ENCODE results near the gene DIPK1B.

The DIPK1B gene

DNA sequence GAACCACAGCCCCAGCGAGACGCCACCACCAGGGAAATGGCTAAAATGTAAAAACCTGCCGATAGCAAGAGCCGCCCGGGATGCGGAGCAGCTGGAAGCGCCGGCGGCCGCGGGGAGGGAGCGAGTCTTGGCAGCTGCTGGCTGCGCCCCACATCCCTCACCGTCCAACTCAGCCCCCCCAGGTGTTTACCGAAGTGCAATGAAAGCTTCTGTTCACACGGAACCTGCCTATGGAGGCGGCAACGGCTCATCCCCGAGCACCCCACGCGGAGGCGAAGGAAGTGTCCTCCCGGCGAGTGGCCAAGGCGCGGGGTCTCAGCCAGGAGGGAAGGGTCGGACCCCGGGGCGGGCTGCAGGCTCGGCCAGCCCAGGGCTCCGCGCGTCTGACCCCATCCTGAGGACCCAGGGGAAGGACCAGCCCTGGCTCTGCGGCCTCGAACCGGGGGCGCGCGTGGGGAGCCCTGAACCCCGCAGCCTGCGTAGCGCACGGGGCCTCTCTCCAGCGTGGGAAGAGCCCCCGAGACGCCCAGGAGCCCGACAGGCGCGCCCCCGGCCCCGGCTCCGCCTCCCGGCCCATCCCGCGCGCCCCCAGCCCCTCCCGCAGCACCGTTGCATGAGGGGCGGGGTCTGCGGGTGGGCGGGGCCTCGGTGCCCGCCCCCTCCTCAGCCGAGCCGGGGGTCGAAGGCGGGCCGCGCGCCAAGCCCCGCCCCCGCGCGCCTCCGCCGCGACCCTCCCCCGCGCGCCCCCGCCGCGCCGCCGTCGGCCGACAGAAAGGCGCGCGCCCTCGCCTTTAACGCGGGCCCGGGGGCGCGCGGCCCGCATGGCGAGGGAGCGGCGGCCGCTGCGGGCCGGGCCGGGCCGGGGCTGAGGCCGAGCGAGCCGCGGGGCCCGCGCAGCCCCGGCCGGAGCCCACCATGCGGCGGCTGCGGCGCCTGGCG lies at the start of gene DIPK1B:
Gene DIPK1B (plus strand): TSS at position 822 of the 939 bp plus-strand sequence. CDS start 94 bp downstream, at position 916.
- DNase-seq (ENCODE audit: low read depth), result no peak

DNA sequence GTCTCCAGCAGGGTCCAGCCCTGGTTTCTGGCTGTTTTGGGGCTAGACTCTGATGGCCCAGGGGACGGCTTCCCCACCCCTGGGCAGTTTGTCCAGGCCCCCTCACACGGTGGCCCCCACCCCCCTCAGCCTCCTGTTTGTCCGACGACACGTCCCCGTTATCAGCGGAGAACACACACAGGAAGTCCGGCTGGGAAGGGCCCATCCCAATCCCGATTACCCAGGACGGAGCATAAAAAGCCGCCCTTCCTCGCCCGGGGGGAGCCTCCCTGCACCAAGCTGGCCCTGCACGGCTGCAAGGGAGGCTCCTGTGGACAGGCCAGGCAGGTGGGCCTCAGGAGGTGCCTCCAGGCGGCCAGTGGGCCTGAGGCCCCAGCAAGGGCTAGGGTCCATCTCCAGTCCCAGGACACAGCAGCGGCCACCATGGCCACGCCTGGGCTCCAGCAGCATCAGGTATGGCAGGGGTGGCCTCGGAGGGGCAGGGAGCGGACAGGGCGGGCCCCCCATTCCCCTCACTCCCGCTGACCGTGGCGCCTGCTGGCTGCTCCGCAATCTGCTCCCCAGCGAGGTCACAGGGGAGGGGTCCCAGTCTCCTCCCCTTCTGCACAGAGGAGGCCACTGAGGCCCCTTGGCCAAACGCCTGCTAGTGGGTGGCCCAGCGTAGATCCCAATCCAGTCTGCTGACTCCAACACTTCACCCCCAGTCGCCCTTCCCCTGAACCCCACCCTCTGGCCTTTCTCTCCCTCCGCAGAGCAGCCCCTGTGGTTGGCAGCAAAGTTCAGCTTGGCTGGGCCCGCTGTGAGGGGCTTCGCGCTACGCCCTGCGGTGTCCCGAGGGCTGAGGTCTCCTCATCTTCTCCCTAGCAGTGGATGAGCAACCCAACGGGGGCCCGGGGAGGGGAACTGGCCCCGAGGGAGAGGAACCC lies 49.5 kb upstream of the DIPK1B start, which contains the start of gene EGFL7:
Gene EGFL7 (plus strand): TSS at position 261 of the 926 bp plus-strand sequence. CDS start 5,367 bp downstream, outside the sequence.
- no peak for DNase-seq (ENCODE audit: low read depth)

DNA sequence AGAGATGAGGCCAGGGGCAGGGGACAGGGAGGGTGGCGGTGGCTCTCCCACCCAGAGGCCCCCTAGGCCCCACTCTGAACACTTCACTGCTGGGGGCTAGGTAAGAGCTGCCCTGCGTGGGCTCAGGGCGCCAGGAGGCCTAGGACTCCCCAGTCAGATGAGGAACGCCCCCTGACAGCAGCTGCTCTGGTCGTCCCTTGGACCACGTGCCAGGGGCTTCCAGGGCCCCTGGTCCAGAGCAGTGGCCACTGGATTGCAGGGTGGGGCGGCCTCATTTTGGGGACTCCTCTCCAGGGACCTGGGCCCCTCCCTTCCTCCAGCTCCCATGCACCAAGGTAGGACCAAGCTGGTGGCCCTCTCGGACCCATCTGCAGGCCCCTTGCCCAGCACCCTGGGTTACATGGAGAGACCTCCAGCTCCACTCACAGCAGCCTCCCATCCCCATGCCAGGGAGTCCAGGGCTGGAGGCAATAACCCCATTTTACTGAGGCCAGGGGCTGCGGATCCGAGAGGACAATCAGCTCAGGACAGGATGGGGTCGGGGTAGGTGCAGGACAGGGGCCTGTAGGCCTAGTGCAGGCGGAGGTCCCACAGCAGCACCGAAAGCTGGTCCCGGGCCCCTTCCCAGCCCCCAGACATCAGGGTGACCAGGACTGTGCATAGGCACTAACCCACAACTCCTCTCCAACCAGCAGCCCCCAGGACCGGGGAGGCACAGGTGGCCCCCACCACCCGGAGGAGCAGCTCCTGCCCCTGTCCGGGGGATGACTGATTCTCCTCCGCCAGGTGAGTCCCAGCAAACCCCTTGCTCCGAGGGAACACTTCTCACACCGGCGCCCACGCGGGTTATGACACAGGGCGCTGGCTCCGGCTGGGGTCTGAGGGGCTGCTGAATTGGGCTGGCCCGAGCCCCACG lies 48.1 kb upstream of the DIPK1B start:
- no peak for DNase-seq (ENCODE audit: low read depth)

DNA sequence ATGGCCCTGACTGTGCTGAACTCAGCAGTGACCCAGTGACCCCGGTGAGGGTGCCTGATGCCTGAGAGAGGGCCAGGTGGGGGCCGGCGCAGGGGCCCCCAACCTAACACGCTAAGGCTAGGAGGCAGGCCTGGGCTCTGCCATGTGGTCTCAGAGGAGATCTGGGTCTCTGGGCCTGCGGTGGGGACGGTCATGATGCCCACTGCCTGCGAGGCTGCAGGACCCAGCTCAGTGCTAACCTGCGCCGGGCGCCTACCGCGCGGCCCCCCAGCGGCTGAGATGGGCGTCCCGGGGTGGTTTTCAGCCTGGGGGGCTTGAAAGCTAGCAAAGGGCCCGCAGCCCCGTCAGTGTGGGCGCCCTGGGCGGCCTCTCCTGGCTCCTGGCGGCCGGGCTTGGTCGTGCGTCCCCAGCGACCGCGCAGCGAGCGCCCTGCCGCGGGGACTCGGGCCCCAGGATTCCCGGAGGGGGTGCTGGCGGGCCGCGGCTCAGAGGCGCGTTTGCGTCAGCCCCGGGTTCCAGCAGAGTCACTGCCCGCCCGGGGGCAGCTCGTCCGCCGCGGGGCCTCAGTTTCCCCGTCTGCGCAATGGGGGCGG lies 47.2 kb upstream of the DIPK1B start:
- no peak for DNase-seq (ENCODE audit: low read depth)

DNA sequence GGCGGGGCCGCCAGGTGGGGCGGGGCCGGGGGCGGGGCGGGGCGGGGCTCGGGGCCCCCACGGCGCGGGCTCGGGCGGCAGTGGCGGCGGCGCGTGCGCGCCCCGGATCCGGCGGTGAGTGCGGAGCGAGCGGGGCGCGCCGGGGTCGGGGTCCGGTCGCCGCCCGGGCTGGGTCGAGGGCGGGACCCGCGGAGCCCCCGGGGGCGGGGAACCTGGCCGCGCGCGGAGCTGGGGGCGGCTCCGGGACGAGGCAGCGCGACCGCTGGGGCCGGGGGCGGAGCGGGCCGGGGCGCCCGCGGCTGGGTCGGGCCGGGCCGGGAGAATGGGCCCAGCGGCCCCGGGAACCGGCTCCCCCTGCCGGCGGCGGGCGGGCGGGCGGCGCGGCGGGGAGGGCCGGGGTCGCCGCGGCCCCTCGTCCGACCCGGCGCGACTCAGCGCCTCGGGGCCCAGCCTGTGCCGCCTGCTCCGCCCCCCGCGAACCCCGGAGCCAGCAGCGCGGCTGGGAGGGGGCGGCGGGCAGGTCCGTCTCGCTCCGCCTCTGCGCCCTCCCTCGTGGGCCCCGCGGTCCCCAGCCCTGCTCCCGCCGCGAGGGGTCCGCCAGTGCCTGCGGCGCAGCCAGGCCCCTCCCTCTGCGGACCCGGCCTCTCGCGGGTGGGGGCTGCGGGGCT lies 46.5 kb upstream of the DIPK1B start:
- no peak for DNase-seq (ENCODE audit: low read depth)

DNA sequence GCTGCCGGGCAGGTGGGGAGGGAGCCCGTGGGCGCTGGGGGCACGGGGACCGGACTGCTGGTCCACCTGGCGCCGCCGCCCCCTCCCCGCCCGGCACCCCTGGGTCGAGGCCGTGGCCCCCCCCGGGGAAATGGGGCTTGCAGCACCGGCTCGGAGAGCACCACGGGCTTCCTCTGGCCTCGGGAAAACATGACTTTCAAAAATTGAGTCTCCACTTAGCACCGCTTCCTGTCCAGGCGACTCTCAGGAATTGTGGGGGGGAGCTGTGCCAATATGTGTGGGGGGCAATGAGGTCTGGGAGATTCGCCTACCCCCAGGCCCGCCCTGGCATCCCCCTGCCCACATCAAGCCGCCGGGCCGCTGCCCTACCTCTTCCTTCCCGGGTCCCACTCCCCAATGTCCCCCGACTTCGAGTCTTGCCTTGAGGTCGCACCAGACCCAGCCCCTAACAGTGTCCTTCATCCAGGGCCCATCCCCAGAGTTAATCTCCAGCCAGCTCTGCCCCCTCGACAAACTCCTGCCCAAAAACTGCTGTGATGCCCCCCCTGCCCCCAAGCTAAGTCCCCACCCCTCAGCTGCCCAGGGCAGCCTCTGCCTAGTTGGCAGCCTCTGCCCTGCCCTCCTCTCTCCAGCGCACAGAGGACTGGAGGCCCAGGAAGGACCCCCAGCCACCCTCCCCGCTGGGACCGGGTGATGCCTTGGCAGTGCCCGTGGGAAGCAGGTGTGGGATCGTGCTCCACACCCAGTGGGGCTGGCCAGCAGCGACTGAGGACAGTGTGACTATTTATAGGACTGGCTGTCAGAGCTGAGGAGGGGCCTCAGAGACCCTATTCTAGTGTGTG lies 45.8 kb upstream of the DIPK1B start:
- no peak for DNase-seq (ENCODE audit: low read depth)

DNA sequence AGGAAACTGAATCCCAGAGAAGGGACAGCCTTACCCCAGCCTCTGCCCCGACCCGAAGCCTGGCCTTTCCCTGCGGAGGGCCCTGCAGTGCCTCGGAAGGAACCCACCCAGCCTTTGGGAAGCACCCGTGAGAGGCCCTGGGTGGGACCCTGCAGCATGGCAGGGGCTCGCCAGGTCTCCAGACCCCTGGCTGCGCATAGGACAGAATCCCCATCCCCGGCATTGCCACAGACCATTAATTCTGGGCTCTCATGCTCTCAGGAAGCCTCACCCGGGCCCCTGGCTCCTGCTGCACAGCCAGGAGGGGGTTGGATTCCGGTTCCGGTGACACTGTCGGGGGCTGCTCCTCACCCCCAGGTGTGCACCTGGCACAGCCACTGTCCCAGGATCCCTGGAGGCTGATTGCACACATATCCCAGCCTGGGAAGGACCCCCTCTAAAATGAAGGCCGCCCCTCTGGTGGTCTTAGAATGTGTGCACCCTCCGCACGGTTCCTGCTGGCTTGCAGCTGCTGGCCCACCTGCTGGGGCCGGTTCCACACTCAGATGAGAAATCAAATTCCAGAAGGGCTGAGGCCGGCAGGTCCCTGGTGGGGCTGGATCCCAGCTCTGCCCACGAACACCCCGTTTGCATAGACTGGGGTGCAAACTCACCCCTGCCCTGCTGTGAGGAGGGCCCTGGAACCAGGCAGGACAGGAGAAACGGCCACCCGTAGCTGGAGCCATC lies 45.0 kb upstream of the DIPK1B start:
- no peak for DNase-seq (ENCODE audit: low read depth)

DNA sequence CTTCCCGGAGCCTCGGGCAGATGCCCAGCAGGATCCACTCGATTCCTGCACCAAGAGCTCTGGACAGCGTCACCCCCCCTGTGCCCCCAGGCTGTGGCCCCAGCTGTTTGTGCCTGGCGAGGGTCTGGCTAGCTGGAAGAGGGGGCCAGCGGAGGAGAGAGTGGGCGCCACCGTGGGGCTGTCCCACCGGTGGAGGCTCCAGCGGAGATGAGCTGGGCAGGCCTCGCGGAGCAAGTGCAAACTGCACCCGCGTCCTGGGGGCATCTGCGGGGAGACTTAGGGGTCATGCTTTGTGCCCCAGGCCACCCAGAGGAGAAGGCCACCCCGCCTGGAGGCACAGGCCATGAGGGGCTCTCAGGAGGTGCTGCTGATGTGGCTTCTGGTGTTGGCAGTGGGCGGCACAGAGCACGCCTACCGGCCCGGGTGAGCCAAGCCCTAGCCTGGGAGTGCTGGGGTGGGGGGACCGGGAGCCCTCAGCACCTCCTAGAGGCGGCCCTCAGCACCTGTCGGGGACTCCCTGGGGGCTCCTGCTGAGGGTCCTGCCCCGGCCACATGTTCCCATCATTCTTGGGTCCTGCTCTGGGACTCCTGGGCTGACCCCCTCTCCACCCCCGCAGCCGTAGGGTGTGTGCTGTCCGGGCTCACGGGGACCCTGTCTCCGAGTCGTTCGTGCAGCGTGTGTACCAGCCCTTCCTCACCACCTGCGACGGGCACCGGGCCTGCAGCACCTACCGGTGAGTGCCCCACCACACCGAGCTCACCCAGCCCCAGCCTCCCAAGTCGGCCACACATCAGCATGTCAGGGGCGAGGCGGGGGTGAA lies 44.2 kb upstream of the DIPK1B start:
- DNase-seq (ENCODE audit: low read depth), result no peak

DNA sequence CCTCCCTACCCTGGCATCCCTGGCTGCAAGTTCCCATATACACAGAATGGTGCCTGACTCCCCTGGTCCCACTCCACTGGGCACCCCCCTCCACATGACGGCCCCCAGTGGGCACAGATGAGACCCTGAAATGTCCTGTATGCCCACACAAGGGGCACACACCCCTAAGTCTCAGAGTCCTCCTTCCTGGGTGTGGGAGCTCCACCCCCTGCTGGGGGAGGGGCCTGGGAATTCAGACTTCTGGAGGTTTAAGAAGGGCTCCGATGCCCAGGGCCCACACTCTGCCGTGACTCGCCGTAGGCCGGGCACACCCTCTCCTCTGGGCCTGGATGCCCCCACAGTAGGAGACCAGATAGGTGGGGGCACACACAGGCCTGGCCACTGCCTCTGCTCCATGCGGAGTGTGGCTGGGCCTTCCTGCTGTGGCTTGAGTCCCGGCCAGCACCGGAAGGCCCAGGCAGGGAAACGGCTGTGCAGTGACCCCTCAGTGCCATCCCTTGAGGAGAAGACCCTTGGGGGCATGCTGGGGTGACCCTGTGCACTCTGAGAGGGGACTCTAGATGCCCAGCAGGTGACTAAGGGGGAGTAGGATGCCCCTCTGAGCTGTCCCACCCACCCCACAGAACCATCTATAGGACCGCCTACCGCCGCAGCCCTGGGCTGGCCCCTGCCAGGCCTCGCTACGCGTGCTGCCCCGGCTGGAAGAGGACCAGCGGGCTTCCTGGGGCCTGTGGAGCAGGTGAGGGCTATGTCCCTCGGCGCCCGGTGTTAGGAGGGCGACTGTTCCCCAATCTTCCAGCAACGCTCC lies 43.2 kb upstream of the DIPK1B start:
- DNase-seq (ENCODE audit: low read depth), result no peak

DNA sequence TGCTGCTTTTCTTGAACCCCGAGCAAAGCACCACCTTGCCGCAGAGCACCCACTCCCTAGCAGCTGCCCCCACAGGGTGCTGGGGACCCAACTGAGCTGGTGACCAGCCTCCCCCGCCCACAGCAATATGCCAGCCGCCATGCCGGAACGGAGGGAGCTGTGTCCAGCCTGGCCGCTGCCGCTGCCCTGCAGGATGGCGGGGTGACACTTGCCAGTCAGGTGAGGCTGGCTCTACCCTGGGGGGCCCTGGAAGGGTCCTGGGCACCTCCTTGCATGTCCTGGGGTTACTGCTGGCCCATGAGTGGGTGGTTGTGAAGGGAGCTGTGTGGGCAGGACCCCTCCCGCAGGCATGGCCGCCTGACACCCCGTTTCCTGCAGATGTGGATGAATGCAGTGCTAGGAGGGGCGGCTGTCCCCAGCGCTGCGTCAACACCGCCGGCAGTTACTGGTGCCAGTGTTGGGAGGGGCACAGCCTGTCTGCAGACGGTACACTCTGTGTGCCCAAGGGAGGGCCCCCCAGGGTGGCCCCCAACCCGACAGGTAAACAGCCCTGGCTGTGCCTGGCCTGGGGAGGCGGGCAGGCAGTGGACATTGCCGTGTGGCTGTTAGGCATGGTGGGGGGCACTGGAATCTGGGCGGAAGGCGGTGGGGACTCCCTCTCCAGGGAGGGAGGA lies 42.4 kb upstream of the DIPK1B start:
- DNase-seq (ENCODE audit: low read depth), result no peak

DNA sequence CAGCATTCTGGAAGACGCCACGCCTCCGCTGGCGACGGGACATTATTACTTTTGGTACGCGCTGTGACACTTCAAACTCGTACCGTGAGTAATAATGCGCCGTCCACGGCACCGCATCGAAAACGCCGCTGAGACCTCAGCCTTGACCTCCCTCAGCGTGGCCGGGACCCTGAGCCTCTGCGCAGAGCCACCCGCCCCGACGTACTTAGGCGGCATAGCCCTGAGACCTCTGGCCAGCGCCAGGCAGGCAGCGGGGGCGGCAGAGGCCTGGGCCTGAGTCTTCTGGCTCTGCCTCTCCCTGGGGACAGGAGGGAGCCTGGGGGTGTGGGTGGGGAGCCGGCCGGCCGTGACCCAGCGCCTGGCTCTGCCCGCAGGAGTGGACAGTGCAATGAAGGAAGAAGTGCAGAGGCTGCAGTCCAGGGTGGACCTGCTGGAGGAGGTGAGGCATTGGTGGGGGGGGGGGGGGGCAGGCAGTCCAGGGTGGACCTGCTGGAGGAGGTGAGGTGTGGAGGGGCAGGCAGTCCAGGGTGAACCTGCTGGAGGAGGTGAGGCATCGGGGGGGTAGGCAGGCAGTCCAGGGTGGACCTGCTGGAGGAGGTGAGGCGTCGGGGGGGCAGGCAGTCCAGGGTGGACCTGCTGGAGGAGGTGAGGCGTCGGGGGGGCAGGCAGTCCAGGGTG lies 41.7 kb upstream of the DIPK1B start:
- no peak for DNase-seq (ENCODE audit: low read depth)

DNA sequence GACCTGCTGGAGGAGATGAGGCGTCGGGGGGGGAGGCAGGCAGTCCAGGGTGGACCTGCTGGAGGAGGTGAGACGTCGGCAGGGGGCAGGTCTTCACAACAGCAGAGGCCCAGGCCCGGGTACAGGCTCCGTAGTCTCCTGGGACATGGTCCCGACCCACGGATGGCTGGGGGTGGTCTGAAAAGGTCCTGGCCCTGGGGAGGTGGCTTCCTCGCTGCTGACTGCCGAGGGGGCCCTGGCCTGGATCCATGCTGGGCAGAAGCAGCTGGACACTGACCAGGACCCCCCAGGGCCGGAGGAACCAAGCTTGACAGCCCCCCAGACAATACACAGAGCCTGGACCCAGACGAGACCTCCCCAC lies 41.1 kb upstream of the DIPK1B start:
- DNase-seq (ENCODE audit: low read depth), result no peak

DNA sequence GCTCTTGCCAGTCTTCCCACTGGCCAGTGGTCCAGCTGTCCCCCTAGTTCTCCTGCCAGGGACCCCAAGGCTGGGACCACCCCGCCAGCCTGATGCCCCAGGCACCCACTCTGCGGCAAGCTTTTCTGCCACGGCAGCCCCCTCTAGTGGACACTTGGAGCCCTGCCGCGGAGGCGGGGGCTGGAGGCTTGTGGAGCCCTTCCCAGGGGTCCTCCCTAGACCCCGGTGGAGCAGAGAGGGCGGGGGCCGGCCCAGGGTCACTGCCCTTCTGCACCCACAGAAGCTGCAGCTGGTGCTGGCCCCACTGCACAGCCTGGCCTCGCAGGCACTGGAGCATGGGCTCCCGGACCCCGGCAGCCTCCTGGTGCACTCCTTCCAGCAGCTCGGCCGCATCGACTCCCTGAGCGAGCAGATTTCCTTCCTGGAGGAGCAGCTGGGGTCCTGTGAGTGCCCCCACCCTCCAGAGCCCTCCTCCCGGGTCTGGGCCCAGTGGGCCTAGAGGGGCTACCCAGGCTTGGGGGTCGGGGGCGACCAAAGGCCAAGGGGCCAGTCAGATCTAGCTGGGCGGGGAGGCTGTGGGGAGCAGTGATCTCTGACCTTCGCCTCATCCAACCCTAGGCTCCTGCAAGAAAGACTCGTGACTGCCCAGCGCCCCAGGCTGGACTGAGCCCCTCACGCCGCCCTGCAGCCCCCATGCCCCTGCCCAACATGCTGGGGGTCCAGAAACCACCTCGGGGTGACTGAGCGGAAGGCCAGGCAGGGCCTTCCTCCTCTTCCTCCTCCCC lies 40.5 kb upstream of the DIPK1B start:
- no peak for DNase-seq (ENCODE audit: low read depth)

DNA sequence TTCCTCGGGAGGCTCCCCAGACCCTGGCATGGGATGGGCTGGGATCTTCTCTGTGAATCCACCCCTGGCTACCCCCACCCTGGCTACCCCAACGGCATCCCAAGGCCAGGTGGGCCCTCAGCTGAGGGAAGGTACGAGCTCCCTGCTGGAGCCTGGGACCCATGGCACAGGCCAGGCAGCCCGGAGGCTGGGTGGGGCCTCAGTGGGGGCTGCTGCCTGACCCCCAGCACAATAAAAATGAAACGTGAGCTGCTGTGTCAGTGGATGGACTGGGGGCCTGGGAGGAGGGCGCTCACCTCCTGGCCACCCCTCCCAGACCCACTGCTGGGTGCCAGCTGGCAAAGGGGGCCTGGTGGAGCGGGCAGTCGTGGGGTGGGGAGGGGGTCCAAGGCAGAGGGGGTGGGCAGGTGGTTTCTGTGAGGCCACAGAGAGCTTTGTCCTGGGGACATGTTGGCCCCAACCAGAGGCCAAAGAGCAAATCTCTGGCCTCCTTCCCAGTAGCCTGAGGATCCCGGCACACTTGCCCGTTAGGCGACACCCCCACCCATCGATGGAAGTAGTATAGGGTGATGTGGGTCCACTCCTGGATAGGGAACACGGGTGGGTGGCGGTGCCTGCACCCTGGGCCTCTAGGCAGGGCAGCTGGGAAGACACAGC lies 39.8 kb upstream of the DIPK1B start:
- no peak for DNase-seq (ENCODE audit: low read depth)

All from HS-27A (cell line).